HG03354 (cell line): ENCODE results near the gene GOLGA8T.
"Not testable (repeated sequence)": the region's sequence is repeated elsewhere in the genome, so short reads cannot be mapped to it uniquely, and the experiment has no call there.

Experiments
- ATAC-seq: cut with Tn5 transposase; IDR thresholded peaks from one replicate; pipeline ENCODE4 v1.9.1; 2021; ENCODE audit warnings: mild to moderate bottlenecking; ENCODE audit not compliant: unreplicated experiment, poor library complexity, severe bottlenecking

The GOLGA8T gene

GRCh38 chr15:30191143-30191542 is 56.3 kb downstream of the GOLGA8T start:
- ATAC-seq = not testable (repeated sequence)

GRCh38 chr15:30191639-30192038 is 56.8 kb downstream of the GOLGA8T start:
- ATAC-seq = not testable (repeated sequence)

GRCh38 chr15:30192119-30192745 is 57.4 kb downstream of the GOLGA8T start:
- ATAC-seq = not testable (repeated sequence)

- ATAC-seq = not testable (repeated sequence)
Measured at GRCh38 chr15:30192892-30193291, 58.0 kb downstream of the GOLGA8T start.
